Keratinocyte (primary cell): Measurements from ENCODE around the gene UCHL1. TPM values are rescaled to one million over a fixed set of nuclear protein-coding genes. Genes with fewer than 3 reads are reported as not detected.
A peak's percentile ranks its signal among the peaks of the same experiment; 100 is the strongest.

Experiments used
- DNase-seq: peaks from one replicate; pipeline ENCODE4 v3.0.0-alpha.2; 2011; ENCODE audit warnings: low read depth, missing footprints, low spot score
- FAIRE-seq: peaks from 2 replicates; lab custom pipeline; 2011; peaks lifted over from hg19 to GRCh38; lab: Jason Lieb, UNC
- H2AFZ ChIP-seq: 2 replicates; pipeline ENCODE4 v1.6.0; 2012; ENCODE audit warnings: low read length, control low read depth, inconsistent platforms; ENCODE audit not compliant: control insufficient read depth
- H3K27ac ChIP-seq: 2 replicates; pipeline ENCODE4 v1.5.1; 2011; ENCODE audit warnings: low read length; ENCODE audit not compliant: control insufficient read depth, insufficient read depth
- H3K27me3 ChIP-seq: 3 replicates; pipeline ENCODE4 v1.6.0; 2011; ENCODE audit warnings: low read length; ENCODE audit not compliant: control insufficient read depth, insufficient read depth; ENCODE audit errors: extremely low read depth
- H3K36me3 ChIP-seq, 2 experiments: 2 replicates in 1 of 2; 3 replicates in 1 of 2; pipeline ENCODE4 v1.5.1; 2011; ENCODE audit warnings: low read length in 2 of 2, mild to moderate bottlenecking in 1 of 2; ENCODE audit not compliant: control insufficient read depth in 2 of 2, insufficient read depth in 2 of 2; ENCODE audit errors: extremely low read depth in 1 of 2
- H3K4me1 ChIP-seq: 3 replicates; pipeline ENCODE4 v1.5.1; 2011; ENCODE audit warnings: low read length; ENCODE audit not compliant: control insufficient read depth, insufficient read depth; ENCODE audit errors: extremely low read depth
- H3K4me2 ChIP-seq: 3 replicates; pipeline ENCODE4 v1.6.0; 2011; ENCODE audit warnings: low read depth, low read length; ENCODE audit not compliant: control insufficient read depth, insufficient read depth; ENCODE audit errors: extremely low read depth
- H3K4me3 ChIP-seq, 3 experiments: fragments of 200-600 bp in 1 of 3; sonication (generic) in 1 of 3; 2 replicates in 2 of 3; 3 replicates in 1 of 3; pipeline ENCODE4 v1.5.1; 2011 to 2016; ENCODE audit warnings: low read length in 3 of 3, mild to moderate bottlenecking in 3 of 3, control low read depth in 2 of 3, inconsistent platforms in 1 of 3, low read depth in 1 of 3, mixed read lengths in 1 of 3, mixed run types in 1 of 3, moderate library complexity in 1 of 3; ENCODE audit not compliant: control insufficient read depth in 2 of 3, insufficient read depth in 2 of 3; ENCODE audit errors: extremely low read depth in 1 of 3
- H3K79me2 ChIP-seq: 2 replicates; pipeline ENCODE4 v1.6.0; 2012; ENCODE audit warnings: low read length; ENCODE audit not compliant: control insufficient read depth, insufficient read depth
- H3K9ac ChIP-seq: 3 replicates; pipeline ENCODE4 v1.6.0; 2011; ENCODE audit warnings: low read length; ENCODE audit not compliant: control insufficient read depth, insufficient read depth; ENCODE audit errors: extremely low read depth
- H3K9me1 ChIP-seq: 3 replicates; pipeline ENCODE4 v1.6.0; 2011; ENCODE audit warnings: low read length; ENCODE audit not compliant: control insufficient read depth, insufficient read depth; ENCODE audit errors: extremely low read depth
- H3K9me3 ChIP-seq: 2 replicates; pipeline ENCODE4 v1.5.1; 2012; ENCODE audit warnings: low read depth, low read length; ENCODE audit not compliant: control insufficient read depth
- H4K20me1 ChIP-seq: 3 replicates; pipeline ENCODE4 v1.6.0; 2011; ENCODE audit warnings: low read length; ENCODE audit not compliant: control insufficient read depth, insufficient read depth; ENCODE audit errors: extremely low read depth
- CTCF ChIP-seq, 3 experiments: IDR thresholded peaks in 1 of 3; conservative IDR thresholded peaks in 1 of 3; optimal IDR thresholded peaks in 1 of 3; 2 replicates in 2 of 3; 3 replicates in 1 of 3; pipeline versions ENCODE3 to v1.5.1; 2011; ENCODE audit warnings: low read length in 3 of 3, mild to moderate bottlenecking in 3 of 3, moderate library complexity in 2 of 3, control low read depth in 1 of 3, inconsistent platforms in 1 of 3; ENCODE audit not compliant: insufficient read depth in 2 of 3; ENCODE audit errors: extremely low read depth in 1 of 3
- EZH2 ChIP-seq: IDR thresholded peaks from one replicate; pipeline ENCODE4 v1.6.1; 2012; ENCODE audit warnings: inconsistent platforms, mild to moderate bottlenecking, low read length, moderate library complexity
- dilution Hi-C: fragments of 300-500 bp; cut with MboI; formaldehyde crosslinking; loops from one replicate; pipeline ENCODE4 v1.7.0; 2020; ENCODE audit warnings: low sequenced_read_pairs; ENCODE audit not compliant: extremely low pct_ligation_motif_present
- polyA plus RNA-seq, 5 experiments: library from polyadenylated mRNA; depleted of rRNA in 3 of 5; stranded (reverse) in 3 of 5; stranded (forward) in 1 of 5; unstranded in 1 of 5; fragments of >200 nt; gene quantifications; 1 replicate in 1 of 5; 2 replicates in 3 of 5; 3 replicates in 1 of 5; pipeline versions ENCODE4 v1.2.1 to v1.2.3, GENCODE V29; 2011 to 2012; ENCODE audit warnings: missing spikeins in 2 of 5, low read depth in 1 of 5, low replicate concordance in 1 of 5

UCHL1 gene
- polyA plus RNA-seq, 1 donor (not counting 4 experiments of a cell fraction or from before 2014, with no cell fraction given): 3.0 TPM

- dilution Hi-C loops: no loop called here
- H3K9me3 ChIP-seq: no peaks in the 10 kb centered on the region
- H3K79me2 ChIP-seq: no peaks in the 10 kb centered on the region
- no peaks in the 10 kb centered on the region for H3K27me3 ChIP-seq
- no peak for DNase-seq
- H3K4me1 ChIP-seq: no peaks in the 10 kb centered on the region
- no peak for TF ChIP-seq EZH2
- TF ChIP-seq CTCF (optimal IDR thresholded peaks at IDR 0.05 in 1 of 3, IDR thresholded peaks at IDR 0.05 in 1 of 3, conservative IDR thresholded peaks at IDR 0.05 in 1 of 3; ENCODE audit: extremely low read depth in 1 of 3, insufficient read depth in 2 of 3, low read length in 3 of 3): no peak
- no peak overlapping the region for H3K9ac ChIP-seq
- H3K27ac ChIP-seq: no peak overlapping the region
- FAIRE-seq: no peak
- no peak overlapping the region for H3K4me2 ChIP-seq
- no peaks in the 10 kb centered on the region for H3K36me3 ChIP-seq
- no peaks in the 10 kb centered on the region for H3K9me1 ChIP-seq
- no peak overlapping the region for H2AFZ ChIP-seq
- no peak overlapping the region for H3K4me3 ChIP-seq
- no peaks in the 10 kb centered on the region for H4K20me1 ChIP-seq
These were observed 23.3 kb downstream of the UCHL1 start for GRCh38 chr4:41280010-41280409.

GRCh38 chr4:41281038-41281634 lies 24.4 kb downstream of the UCHL1 start:
- H3K79me2 ChIP-seq: no peaks in the 10 kb centered on the region
- no peaks in the 10 kb centered on the region for H3K9me1 ChIP-seq
- TF ChIP-seq EZH2: no peak
- TF ChIP-seq CTCF (optimal IDR thresholded peaks at IDR 0.05 in 1 of 3, IDR thresholded peaks at IDR 0.05 in 1 of 3, conservative IDR thresholded peaks at IDR 0.05 in 1 of 3; ENCODE audit: extremely low read depth in 1 of 3, insufficient read depth in 2 of 3, low read length in 3 of 3): peak; percentile 62 to 87 (median 82)
- H3K36me3 ChIP-seq: no peaks in the 10 kb centered on the region
- no peaks in the 10 kb centered on the region for H3K27me3 ChIP-seq
- H3K27ac ChIP-seq: no peak overlapping the region
- no peak overlapping the region for H2AFZ ChIP-seq
- no peaks in the 10 kb centered on the region for H4K20me1 ChIP-seq
- no peak overlapping the region for H3K9ac ChIP-seq
- no peaks in the 10 kb centered on the region for H3K4me1 ChIP-seq
- no peaks in the 10 kb centered on the region for H3K9me3 ChIP-seq
- H3K4me2 ChIP-seq: no peak overlapping the region
- FAIRE-seq (peak; percentile 91), DNase-seq (peak; percentile 26)
- dilution Hi-C loops: no loop called here
- H3K4me3 ChIP-seq: no peak overlapping the region
